Activated CD8-positive, alpha-beta memory T cell treated with anti-CD3 and anti-CD28 coated beads, Interleukin-2, amount 50 U/mL, for 1 hour (primary cell): ENCODE data around the gene CCR9.

Experiments
- DNase-seq: peaks from one replicate; pipeline ENCODE4 v3.0.0-alpha.2; 2020; ENCODE audit errors: extremely low read depth

Gene CCR9

DNA sequence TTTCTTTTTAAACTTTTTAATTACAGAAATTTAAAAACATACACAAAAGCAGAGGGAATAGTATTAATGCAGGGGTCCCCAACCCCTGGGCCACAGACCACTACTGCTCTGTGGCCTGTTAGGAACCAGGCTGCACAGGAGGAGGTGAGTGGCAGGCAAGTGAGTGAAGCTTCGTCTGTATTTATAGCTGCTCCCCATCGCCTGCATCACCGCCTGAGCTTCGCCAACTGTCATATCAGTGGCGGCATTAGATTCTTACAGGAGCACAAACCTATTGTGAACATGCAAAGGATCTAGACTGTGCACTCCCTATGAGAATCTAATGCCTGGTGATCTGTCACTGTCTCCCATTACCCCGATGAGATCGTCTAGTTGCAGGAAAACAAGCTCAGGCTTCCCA lies 22.4 kb downstream of the CCR9 start:
- no peak for DNase-seq

DNA sequence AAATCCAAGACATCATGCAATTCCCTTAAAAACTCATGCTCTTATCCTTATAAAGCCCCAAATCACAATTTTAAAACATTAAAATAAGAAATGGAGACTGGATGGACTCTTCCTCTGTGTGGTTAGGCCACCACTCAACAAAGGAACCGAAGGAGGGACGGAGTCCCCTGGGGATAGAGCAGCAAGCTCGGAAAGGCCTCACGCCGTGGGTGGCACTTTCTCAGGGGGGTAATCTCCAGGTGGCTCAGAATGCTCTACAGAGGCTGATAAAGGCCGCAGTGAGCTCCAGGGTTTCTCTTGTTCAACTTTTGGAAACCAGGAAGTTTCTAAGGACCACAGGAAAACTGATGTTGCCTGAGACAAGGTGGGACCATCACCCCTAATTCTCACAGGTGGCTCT lies 23.2 kb downstream of the CCR9 start:
- no peak for DNase-seq

DNA sequence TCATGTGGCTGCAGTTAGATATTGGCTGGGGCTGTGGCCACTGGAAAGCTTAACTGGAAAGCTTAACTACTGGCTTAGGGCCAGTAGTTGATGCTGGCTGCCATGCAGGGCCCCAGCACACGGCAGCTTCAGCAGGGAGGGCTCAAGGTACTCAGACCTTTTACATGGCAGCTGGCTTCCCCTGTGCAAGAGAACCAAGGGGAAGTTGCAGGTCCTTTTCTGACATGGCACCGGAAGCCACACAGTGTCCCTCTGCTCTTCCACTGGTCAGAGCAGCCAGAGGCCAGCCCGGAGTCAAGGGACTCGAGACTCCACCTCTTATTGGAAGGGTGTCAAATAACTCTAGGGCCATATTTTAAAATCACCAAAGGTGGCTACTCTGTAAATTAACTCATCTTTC lies 24.5 kb downstream of the CCR9 start:
- DNase-seq, result no peak

DNA sequence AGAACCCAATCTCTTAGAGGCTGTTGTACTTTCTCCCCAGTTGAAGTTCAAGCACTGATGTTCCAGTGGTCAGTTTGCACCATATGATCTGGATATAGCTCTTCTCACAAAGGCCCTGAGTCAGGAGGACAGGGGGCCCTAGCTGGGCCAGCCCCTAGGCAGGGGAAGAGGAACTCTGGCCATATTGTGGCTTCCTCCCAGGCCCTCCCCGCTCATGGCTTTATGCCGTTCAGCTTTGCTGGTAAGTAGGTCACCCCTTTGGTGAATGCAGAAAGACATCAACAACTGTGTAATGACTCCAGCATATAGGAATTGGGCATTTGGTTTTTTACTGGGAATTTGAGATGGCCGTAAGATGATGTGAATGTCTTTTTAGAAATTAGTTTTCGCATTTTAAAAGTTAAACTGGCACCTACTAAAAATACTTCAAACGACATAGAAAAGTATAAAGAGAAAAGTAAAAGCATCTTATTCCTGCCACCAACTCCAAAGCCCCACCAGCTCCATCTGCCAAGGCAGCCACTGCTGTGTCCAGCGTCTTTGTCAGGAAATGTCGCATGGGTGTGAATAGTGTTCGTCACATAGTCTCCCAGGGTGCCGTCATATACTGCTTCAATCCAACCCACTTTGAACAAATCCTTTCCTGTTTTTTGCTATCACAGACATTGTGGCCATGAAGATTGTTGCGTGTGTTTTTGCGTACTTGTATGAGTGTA lies 25.3 kb downstream of the CCR9 start:
- no peak for DNase-seq

DNA sequence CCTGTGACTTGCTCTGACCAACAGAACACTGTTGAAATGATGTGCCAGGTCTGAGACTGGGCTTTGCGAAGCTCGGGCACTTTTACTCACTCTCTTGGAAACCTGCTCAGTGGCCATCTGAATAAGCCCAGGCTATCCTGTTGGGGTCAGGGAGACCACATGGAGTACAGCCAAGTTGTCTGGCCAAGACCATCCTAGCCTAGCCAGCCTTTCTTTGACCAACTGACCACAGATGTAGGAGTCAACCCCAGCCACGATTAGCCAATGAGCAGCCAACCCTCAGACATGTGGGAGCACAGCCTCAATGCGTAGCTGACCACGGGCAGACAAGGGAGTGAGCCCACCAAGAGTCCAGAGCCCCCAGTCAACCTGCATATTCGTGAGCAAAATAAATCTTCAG lies 26.1 kb downstream of the CCR9 start:
- DNase-seq, result no peak

DNA sequence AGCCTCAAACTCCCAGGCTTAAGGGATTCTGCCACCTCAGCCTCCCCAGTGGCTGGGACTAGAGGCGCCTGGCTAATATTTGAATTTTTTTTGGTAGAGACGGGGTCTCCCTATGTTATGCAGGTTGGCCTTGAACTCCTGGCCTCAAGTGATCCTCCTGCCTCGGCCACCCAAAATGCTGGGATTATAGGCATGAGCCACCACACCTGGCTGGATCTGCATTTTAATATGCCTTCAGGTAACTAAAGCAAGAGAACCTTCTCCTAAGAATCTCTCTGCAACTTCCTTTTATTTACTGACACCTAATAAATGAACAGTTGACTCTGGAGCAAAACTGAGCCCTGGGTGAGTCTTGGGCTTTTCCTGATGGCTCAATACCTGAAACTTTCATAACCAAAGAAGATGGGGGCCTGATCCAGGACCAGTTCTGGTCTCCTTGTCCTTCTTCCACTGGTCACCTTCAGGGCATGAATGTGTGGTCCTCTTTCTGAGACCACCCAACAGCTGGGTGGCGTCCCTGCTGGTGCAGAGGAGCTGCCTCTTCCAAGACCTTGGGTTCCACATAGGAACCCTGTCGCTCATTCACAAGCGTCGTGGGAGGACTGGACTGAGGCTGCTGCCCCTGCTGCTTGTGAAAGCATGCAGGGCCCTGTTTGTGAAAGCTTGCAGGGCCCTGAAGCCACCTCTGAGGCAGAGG lies 28.2 kb downstream of the CCR9 start:
- DNase-seq, result no peak

DNA sequence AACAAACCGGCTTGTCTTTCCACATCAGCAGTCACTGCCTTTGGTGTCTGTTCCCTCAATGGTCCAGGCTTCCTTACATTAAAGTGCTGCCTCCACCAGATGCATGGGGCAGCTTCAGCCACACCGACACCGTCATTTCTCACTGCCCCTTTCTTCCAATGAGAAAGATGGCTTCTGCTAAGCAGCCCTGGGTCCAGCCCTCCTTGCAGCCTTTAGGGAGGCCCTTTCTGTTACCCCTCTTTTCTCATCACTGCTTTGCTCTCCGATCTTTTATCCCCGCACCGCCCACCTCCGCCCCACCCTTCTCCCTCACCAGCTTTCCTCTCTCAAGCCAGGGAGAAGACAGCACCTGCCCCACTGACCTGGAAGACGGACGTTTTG lies 28.7 kb downstream of the CCR9 start:
- no peak for DNase-seq

DNA sequence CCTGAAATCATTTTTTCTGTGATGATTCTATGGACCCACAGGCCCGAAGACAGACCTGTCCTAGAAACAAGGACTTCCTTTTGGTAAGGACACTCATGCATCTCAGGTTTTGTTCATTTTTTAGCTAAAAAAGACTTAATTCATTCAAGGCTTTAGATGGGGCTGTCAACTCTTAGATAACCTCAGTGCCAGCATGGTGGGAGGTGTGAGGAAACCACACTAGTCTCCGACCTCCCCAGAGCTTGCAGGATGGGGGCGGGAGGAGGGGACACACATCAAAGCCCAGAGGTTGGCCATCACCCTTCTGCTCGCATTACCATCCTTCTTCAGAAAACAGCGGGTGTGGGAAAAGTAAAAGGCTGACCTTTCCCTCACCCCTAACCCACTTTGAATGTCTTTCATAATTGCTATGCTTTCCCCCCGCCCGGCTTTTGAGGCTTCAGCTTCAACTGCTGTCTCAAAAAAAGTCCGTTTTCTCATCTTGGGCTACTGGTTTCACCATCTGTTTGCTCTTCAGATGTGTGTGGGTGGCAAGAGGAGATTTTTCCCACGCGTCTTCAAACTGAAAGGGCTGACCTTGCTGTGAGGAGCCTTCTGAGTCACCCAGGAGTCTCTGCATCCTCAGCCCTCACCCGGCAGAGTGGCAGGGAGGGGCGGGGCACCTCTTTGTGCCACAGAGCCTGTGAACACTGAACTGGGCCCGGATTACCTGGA lies 29.3 kb downstream of the CCR9 start:
- DNase-seq, result peak; percentile 45

DNA sequence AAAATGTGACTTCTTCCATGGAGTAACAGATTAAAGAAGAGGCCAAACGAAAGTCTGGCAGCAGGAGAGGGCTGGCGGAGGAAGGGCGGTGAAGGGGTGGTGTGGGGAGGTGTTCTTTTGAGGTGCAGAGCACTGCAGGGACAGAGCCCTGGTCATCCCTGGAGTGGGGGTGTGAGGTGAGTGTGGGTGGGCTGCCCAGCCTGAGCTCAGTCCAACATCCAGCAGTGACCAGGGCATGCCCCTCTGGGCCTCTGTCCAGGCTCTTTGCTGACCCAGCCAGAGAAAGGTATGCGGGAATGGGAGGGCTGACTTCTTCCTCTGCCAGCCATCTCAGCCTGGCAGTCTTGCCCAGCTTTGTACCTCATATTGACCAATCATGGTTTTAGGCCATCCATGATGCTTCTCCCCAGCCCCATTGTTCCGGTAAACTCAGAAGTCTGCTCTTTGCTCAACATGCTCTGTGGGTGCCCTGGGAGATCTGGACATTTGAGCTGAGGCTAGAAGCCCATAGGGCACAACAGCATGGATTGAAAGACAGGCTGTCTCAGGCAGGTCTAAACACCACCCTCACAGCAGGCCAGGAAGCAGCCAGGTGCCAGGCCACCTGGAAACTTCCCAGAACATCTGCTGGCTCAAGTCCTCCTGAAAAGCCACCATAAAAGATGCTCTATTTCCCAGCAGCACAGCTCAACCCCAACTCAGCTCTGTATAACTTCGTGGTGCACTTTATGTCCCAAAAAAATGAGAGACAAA lies 31.0 kb downstream of the CCR9 start:
- DNase-seq, result no peak

DNA sequence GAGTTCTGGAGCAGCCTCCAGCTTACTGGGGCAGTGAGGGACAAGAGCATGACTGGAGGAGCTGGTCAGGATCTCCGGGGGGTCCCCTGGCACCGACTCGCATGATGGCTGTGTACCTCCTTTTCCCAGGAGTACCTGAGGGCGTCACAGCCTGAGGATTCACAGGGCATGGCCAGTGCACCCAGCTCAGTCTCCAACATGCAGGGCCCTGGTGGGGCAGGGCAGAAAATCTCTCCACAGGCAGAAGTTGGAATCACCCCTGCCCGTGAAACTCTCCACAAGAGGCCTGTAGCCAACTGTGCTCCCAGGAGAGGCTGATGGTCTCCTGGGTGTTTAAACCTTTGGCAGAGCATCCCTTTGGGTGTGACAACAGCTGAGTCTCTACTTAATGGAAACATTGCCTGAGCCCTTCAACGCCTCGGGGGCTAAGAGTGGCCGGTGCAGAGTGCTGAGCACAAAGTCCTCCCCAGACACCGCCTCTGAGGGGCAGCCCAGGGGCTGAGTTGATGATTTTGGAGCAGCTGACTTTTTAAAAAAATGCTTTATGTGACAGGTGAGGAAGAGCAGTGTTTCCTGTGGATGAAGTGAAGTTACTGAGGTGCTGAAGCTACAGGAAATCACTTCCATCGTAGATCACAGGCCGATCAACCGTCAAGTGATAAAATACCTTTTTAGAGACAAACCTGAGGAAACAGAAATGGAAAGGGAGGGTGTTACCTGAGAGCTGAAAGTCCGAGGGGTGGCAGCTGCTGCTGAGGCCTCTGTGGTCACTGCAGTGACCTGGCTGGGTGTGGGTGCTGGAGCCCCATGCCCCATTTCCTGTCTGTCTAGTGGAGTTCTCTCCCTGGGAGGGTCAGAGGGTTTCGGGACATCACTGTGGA lies 35.1 kb downstream of the CCR9 start:
- DNase-seq, result no peak

DNA sequence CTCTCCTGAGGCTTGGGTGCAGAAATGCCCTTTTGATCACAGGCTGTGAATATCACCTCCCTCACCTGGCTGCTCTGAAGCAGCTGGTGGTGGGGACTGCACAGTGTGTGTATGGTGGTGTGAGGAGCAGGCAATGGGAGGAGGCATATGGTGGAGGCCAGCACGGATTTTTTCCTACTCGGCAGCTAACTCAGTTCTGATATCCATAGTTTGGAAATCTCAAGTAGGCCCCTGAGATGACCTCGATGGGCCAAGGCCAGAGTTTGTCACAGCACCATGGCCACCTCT lies 35.6 kb downstream of the CCR9 start:
- no peak for DNase-seq

DNA sequence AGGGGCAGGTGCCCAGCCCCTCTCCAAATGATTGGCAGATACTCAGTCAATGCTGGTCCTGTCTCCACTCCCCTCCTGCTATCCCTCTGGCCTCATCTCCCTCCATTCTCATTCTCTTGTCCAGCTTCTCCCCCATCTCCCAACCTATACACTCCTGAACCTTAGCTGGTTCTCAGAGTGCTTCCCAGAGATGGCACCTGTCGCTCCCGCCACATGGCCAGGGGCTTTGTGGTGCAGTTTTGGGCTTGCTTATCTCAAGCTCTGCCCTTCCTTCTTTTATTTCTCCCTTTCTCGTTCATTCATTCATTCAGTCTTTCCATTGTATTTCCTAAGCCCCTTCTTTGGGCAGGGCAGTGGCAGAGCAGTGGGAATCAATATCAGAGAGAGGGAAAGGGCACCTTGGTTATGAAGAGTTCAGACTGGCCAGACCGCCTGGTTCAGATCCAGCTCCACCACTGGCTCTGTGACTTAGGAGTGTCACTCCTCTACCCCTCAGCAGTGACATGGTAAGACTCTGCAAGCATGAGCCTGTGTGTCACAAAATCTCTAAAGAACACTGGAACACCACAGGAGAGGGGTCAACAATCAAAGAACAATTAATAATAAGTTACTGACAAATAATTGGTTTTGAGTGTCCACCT lies 36.7 kb downstream of the CCR9 start:
- no peak for DNase-seq

DNA sequence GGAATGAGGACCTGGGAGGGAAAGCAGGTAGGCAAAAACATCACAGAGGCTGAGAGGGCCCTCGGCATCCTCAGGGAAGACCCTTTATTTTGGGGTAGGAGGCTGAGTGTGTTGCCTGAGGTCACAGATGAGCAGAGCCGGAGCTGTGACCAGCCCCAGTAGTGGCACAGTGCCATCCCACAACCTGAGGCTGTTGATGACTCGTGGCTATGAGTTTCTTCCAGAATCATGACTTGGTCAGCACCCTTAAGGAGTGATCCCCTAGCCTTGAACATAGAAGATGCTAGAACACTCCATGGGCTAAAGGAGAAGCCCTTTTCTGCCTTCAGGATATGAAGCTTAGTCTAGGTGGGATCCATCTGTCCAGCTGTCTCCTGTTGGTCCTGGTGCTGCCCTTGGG lies 37.4 kb downstream of the CCR9 start:
- no peak for DNase-seq

DNA sequence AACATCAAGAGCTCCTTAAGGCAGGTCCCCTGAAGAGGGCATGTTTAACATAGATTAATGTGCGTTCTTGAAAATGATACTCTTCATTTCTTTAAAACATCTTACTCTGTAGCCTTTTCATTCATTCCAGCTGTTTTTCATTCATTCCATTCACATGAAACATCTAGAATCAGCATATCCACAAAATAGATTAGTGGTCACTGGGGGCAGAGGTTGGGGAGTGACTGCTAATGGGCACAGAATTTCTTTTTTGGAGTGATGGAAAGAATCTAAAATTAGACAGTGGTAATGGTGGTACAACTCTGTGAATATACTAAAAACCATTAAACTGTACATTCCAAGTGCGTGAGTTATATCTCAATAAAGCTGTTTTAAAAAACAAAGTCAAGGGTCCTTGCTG lies 41.5 kb downstream of the CCR9 start:
- no peak for DNase-seq

DNA sequence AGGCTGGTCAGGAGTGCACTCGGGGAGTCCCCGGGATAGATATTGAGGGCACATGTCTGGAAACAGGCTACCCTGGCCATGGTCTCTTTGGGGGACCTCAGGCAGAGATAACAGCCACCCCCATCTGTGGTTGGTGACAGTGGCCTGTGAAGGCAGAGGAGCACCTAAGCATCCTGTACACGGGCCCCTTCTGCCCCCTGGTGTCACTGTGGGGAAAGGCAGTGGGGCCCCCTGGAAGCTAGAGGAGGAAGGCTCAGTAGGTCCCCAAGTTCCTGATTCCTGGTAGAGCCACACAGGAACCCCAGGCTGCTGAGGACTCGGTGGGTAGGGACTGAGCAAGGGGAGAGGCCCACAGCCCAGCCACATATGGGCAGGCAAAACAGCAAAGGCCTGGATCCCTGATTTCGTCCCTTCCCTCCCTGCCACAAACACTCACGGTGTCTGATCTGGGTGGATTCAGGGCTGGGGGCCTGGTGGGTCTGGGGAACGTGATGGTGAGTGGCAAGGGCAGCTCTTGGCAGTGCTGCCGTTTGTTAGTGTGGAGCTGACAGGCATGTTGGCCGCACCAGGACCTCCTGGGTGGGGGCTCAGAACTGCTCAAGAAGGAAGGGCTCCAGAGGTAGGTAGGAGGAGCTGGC lies 42.8 kb downstream of the CCR9 start:
- DNase-seq, result no peak

DNA sequence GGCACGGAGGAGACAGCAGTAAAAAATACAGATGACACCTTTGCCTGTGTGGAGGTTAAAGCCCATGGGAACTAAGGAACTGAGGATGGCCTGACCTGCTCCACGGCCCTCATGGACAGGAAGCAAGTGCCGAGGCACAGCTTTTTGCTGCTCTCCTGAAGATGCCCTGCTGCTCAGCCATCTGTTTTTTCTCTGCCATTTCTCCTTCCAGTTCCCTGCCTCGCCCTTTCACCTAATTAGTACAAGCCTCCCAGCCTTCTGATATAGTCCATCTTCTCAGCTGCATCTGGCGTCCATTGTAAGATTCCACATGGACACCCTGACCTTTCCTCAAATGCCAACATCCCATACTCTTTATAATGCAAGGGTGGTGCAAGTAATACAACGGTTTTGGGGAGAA lies 45.2 kb downstream of the CCR9 start:
- no peak for DNase-seq

DNA sequence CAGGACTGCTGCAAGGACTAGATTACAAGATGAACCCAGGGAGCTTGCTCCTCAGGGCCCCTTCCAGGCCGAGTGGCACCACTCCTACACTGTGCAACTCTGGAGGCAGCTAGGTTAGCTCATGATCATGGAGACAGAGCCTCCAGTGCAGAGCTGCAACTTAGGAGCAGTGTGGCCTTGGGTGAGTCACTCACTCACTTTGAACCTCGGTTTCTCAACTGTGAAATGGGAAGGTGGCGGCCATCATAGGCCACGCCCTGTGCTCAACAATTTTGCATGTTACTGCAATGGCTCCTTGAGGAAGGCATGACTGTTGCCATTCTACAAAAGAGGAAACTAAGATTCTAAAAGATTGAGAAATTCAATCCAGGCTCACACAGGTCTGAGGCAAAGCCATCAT lies 45.8 kb downstream of the CCR9 start:
- no peak for DNase-seq

DNA sequence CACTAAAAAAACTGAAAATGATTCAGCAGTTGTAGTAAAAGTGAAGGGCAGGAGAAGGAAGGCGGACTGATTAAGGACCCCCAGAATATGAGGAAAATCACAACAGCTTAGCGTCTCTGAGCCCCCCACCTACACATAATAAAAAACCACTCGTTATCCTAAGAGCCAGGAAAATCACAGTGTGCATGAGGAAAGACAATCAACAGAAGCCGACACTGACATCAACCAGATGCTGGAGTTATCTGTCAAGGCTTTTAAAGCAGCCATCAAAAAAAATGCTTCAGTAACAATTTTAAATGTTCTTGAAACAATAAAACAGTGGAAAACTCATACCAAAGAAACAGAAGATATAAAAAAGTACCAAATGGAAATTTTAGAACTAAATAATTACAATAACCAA lies 47.2 kb downstream of the CCR9 start:
- DNase-seq, result no peak

DNA sequence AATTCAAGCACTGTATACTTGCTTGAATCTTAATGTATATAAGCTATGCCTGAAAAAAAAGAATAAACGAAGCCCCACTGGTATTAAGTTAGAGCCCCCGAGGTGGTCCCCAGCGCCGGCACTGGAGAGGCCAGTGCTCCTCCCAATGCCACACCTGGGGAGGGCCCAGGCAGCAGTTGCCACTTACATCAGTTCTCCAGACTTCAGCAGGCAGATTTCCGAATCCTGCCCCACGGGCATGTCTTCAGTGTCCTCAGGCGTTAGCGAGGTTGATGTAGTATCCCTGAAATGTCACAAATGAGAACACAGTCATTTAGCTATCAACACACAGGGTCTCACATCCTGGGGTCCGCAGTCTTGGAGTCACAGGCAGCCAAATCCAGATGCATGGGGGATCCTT lies 49.9 kb downstream of the CCR9 start:
- DNase-seq, result no peak

DNA sequence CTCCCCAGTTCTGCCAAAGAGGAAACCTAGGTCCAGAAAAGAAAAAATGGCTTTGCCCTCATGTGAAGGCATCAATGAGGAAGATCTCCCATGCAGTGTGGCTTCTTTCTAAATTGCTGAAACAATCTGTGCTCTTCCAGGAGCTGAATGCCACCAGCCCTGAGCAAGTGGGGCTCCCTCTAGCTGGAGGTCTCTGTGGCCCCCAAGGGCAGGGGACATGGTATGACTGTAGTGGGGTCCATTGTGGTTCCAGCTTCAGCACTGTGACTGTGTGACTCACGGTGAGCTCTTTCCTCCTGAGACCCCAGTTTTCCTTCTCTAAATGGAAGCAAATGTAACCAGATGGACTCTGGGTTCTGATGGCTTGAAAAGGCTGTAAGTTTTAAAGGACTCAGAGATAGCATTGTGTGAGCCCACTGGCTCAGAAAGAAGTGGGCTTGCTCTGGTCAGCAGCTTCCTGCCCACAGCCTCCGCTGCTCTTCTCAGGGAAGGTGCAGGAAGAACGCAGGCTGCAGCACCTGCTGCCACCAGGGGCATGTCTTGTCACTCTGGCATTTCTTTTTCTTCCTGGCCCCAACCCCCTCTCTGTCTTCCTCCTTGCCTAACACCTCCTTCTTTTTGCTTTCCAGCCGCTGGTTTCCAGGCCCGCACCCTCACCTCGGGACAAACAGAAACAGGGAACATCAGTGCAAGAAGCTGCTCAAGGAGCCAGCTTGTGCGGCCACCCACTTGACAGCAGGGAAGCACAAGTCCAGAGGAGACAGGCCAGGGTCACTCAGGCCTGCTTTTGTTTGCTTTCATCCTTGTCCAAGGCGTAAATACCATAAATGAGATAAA lies 51.1 kb downstream of the CCR9 start:
- no peak for DNase-seq
